Germinal center (tissue), 1 donor: ENCODE measurements around the gene HABP2.

Source experiments
- DNase-seq: peaks from one replicate; pipeline ENCODE4 v3.0.0; 2012; ENCODE audit warnings: mixed read lengths, low spot score

Gene HABP2

GRCh38 chr10:113605268-113605978 lies 52.6 kb downstream of the HABP2 start:
- DNase-seq: no peak

- DNase-seq: no peak
Observed at GRCh38 chr10:113609704-113610108, 56.9 kb downstream of the HABP2 start.

- no peak for DNase-seq
Observed at GRCh38 chr10:113610631-113611601, 58.1 kb downstream of the HABP2 start.

- DNase-seq: no peak
Observed at GRCh38 chr10:113612154-113612553, 59.3 kb downstream of the HABP2 start.

- no peak for DNase-seq
Observed at GRCh38 chr10:113613427-113613826, 60.6 kb downstream of the HABP2 start.

- no peak for DNase-seq
Observed at GRCh38 chr10:113613977-113614690, 61.3 kb downstream of the HABP2 start.

GRCh38 chr10:113616244-113617074 lies 63.6 kb downstream of the HABP2 start:
- no peak for DNase-seq

GRCh38 chr10:113617086-113617485 lies 64.2 kb downstream of the HABP2 start:
- DNase-seq: no peak

- no peak for DNase-seq
Observed at GRCh38 chr10:113618338-113618737, 65.5 kb downstream of the HABP2 start.

GRCh38 chr10:113619401-113619800 lies 66.5 kb downstream of the HABP2 start:
- no peak for DNase-seq

- DNase-seq: no peak
Observed at GRCh38 chr10:113620511-113620910, 67.7 kb downstream of the HABP2 start.

- DNase-seq: no peak
Observed at GRCh38 chr10:113620936-113621335, 68.1 kb downstream of the HABP2 start.

- no peak for DNase-seq
Observed at GRCh38 chr10:113621799-113622198, 68.9 kb downstream of the HABP2 start.

- no peak for DNase-seq
Observed at GRCh38 chr10:113622831-113623230, 70.0 kb downstream of the HABP2 start.

GRCh38 chr10:113625461-113626186 lies 72.8 kb downstream of the HABP2 start:
- no peak for DNase-seq

- no peak for DNase-seq
Observed at GRCh38 chr10:113626809-113627355, 74.0 kb downstream of the HABP2 start.

- no peak for DNase-seq
Observed at GRCh38 chr10:113627836-113628235, 75.0 kb downstream of the HABP2 start.

GRCh38 chr10:113628607-113629153 lies 75.8 kb downstream of the HABP2 start:
- no peak for DNase-seq

- no peak for DNase-seq
Observed at GRCh38 chr10:113630929-113631533, 78.2 kb downstream of the HABP2 start.
